HCT116 (cell line): Measurements from ENCODE around the gene TMIGD2. TPM values are rescaled to one million over a fixed set of nuclear protein-coding genes. Genes with fewer than 3 reads are reported as not detected.

Experiments used
- ATAC-seq: fragments of 200-7000 bp; cut with Tn5 transposase; 2 replicates; pipeline ENCODE4 v1.9.1; 2020; ENCODE audit warnings: mild to moderate bottlenecking, moderate library complexity
- BruUV-seq: library from RNA; stranded (reverse); fragments of 400-500 nt; replicated peaks from 2 replicates; lab custom pipeline; 2021; lab: Mats Ljungman, UMichigan
- CTCF ChIA-PET: fragments of 300-600 bp; sonication (Branson Sonifier 250); formaldehyde crosslinking; loops from one replicate; lab custom pipeline; 2021; ENCODE audit warnings: antibody characterized with exemption; lab: Charles Lee
- POLR2A ChIA-PET: fragments of 300-600, 350-600 bp; sonication (Branson Sonifier 250); formaldehyde crosslinking; loops from one replicate; lab custom pipeline; 2021; ENCODE audit warnings: antibody characterized with exemption; lab: Charles Lee
- RAD21 ChIA-PET, 2 experiments: fragments of 300-600 bp; sonication (Branson Sonifier 250); formaldehyde crosslinking; loops; one replicate each; lab custom pipeline; 2023; ENCODE audit warnings: low total read pairs in 2 of 2; ENCODE audit not compliant: uncharacterized antibody in 2 of 2, unreplicated experiment in 2 of 2, low non-redundant PET in 1 of 2; lab: Charles Lee
- DNase-seq: peaks from one replicate; pipeline ENCODE4 v3.0.0-alpha.2; 2010; ENCODE audit warnings: low read depth, low spot score
- H2AFZ ChIP-seq: fragments of 200-600 bp; shearing (Covaris generic), sonication (generic); 2 replicates; pipeline ENCODE4 v1.6.1; 2017; ENCODE audit warnings: low read depth, mixed run types, mixed read lengths, antibody characterized with exemption, low read length; ENCODE audit not compliant: poor library complexity, severe bottlenecking
- H3K27ac ChIP-seq: 2 replicates; pipeline ENCODE4 v1.5.1; 2012; ENCODE audit warnings: low read depth, low read length
- H3K27me3 ChIP-seq: fragments of 200-600 bp; sonication (generic); 2 replicates; pipeline ENCODE4 v1.6.1; 2016; ENCODE audit warnings: mixed run types, low read length, mixed read lengths; ENCODE audit not compliant: insufficient read depth
- H3K36me3 ChIP-seq, 2 experiments: fragments of 200-500 bp in 1 of 2; fragments of 200-600 bp in 1 of 2; sonication (Bioruptor generic) in 1 of 2; sonication (generic) in 1 of 2; 2 replicates each; pipeline versions ENCODE4 v1.5.1 to v1.6.1; 2014 to 2016; ENCODE audit warnings: low read length in 2 of 2, inconsistent platforms in 1 of 2, mixed read lengths in 1 of 2, mixed run types in 1 of 2; ENCODE audit not compliant: insufficient read depth in 2 of 2, control insufficient read depth in 1 of 2
- H3K4me1 ChIP-seq, 2 experiments: fragments of 200-600 bp in 1 of 2; sonication (generic) in 1 of 2; 2 replicates each; pipeline versions ENCODE4 v1.5.1 to v1.6.1; 2012 to 2017; ENCODE audit warnings: low read length in 2 of 2, inconsistent platforms in 1 of 2, mild to moderate bottlenecking in 1 of 2, mixed read lengths in 1 of 2, mixed run types in 1 of 2, moderate library complexity in 1 of 2; ENCODE audit not compliant: insufficient read depth in 2 of 2, control insufficient read depth in 1 of 2
- H3K4me2 ChIP-seq: fragments of 200-600 bp; sonication (generic); 2 replicates; pipeline ENCODE4 v1.6.1; 2017; ENCODE audit warnings: mixed run types, low read length, mixed read lengths
- H3K4me3 ChIP-seq, 2 experiments: fragments of 200-600 bp in 1 of 2; sonication (generic) in 1 of 2; replicated peaks in 1 of 2; 2 replicates each; pipeline ENCODE4 v1.5.1; 2011 to 2016; ENCODE audit warnings: low read length in 2 of 2, control low read depth in 1 of 2, low read depth in 1 of 2, mild to moderate bottlenecking in 1 of 2, mixed read lengths in 1 of 2, mixed run types in 1 of 2
- H3K79me2 ChIP-seq: fragments of 200-600 bp; sonication (generic); 2 replicates; pipeline ENCODE4 v1.6.1; 2017; ENCODE audit warnings: mild to moderate bottlenecking, mixed run types, low read length, moderate library complexity, mixed read lengths; ENCODE audit not compliant: insufficient read depth
- H3K9ac ChIP-seq: fragments of 200-600 bp; sonication (generic); 2 replicates; pipeline ENCODE4 v1.6.1; 2016; ENCODE audit warnings: low read length, mixed read lengths
- H3K9me2 ChIP-seq: fragments of 200-600 bp; sonication (generic), shearing (Covaris generic); 2 replicates; pipeline ENCODE4 v1.6.1; 2017; ENCODE audit warnings: mixed run types, mild to moderate bottlenecking, moderate library complexity; ENCODE audit not compliant: insufficient read depth
- H3K9me3 ChIP-seq, 2 experiments: fragments of 200-500 bp in 1 of 2; fragments of 200-600 bp in 1 of 2; sonication (Bioruptor generic) in 1 of 2; sonication (generic) in 1 of 2; 2 replicates each; pipeline ENCODE4 v1.6.1; 2014 to 2017; ENCODE audit warnings: low read length in 2 of 2, mixed read lengths in 2 of 2, inconsistent platforms in 1 of 2, low read depth in 1 of 2, mild to moderate bottlenecking in 1 of 2, mixed run types in 1 of 2, moderate library complexity in 1 of 2; ENCODE audit not compliant: control insufficient read depth in 1 of 2, insufficient read depth in 1 of 2
- H4K20me1 ChIP-seq: fragments of 200-600 bp; sonication (generic), shearing (Covaris generic); 2 replicates; pipeline ENCODE4 v1.6.1; 2017; ENCODE audit warnings: mixed run types, mild to moderate bottlenecking, moderate library complexity; ENCODE audit not compliant: insufficient read depth
- ATF3 ChIP-seq: IDR thresholded peaks from 2 replicates; pipeline ENCODE4 v1.6.1; 2012
- CEBPB ChIP-seq: IDR thresholded peaks from 2 replicates; pipeline ENCODE4 v1.6.1; 2012; ENCODE audit warnings: low read depth
- CTCF ChIP-seq, 3 experiments: fragments of 200-600 bp in 1 of 3; sonication (generic) in 1 of 3; IDR thresholded peaks in 2 of 3; conservative IDR thresholded peaks in 1 of 3; 2 replicates each; pipeline ENCODE4 v1.5.1; 2012 to 2017; ENCODE audit warnings: low read depth in 2 of 3, low read length in 2 of 3, antibody characterized with exemption in 1 of 3, borderline replicate concordance in 1 of 3, control low read depth in 1 of 3, mild to moderate bottlenecking in 1 of 3, mixed read lengths in 1 of 3, mixed run types in 1 of 3, moderate library complexity in 1 of 3; ENCODE audit not compliant: insufficient read depth in 1 of 3
- ELF1 ChIP-seq: IDR thresholded peaks from 2 replicates; pipeline ENCODE4 v1.6.1; 2012; ENCODE audit warnings: low read depth, borderline replicate concordance
- EZH2 ChIP-seq: fragments of 200-600 bp; sonication (generic); IDR thresholded peaks from 2 replicates; pipeline ENCODE4 v1.6.1; 2017; ENCODE audit warnings: antibody characterized with exemption, mixed run types
- EZH2phosphoT487 ChIP-seq: fragments of 200-600 bp; IDR thresholded peaks from 2 replicates; pipeline ENCODE4 v1.6.1; 2018; ENCODE audit warnings: antibody characterized with exemption, borderline replicate concordance
- FOSL1 ChIP-seq: IDR thresholded peaks from 2 replicates; pipeline ENCODE4 v1.6.1; 2012; ENCODE audit warnings: low read depth
- MAX ChIP-seq: IDR thresholded peaks from 2 replicates; pipeline ENCODE4 v1.6.1; 2012
- POLR2AphosphoS5 ChIP-seq: IDR thresholded peaks from 2 replicates; pipeline ENCODE4 v1.6.1; 2011; ENCODE audit warnings: mild to moderate bottlenecking, low read depth, low read length, moderate library complexity
- REST ChIP-seq: IDR thresholded peaks from 2 replicates; pipeline ENCODE4 v1.6.1; 2012; ENCODE audit warnings: low read depth
- SIN3A ChIP-seq: IDR thresholded peaks from 2 replicates; pipeline ENCODE4 v1.6.1; 2012; ENCODE audit warnings: low read depth
- SRF ChIP-seq: IDR thresholded peaks from 2 replicates; pipeline ENCODE4 v1.6.1; 2012; ENCODE audit warnings: low read depth
- TCF7L2 ChIP-seq: IDR thresholded peaks from 2 replicates; pipeline ENCODE4 v1.7.0; 2011; ENCODE audit warnings: borderline replicate concordance, inconsistent platforms; ENCODE audit not compliant: insufficient read depth, insufficient read length; ENCODE audit errors: extremely low read depth
- YY1 ChIP-seq: IDR thresholded peaks from 2 replicates; pipeline ENCODE4 v1.6.1; 2011; ENCODE audit warnings: low read length, low read depth, moderate library complexity, mild to moderate bottlenecking; ENCODE audit not compliant: insufficient replicate concordance; ENCODE audit errors: extremely low read depth
- ZBTB33 ChIP-seq: IDR thresholded peaks from 2 replicates; pipeline ENCODE4 v1.6.1; 2011; ENCODE audit warnings: mild to moderate bottlenecking, low read length, moderate library complexity; ENCODE audit not compliant: insufficient replicate concordance; ENCODE audit errors: extremely low read depth
- ZNF274 ChIP-seq: fragments of 200-500 bp; sonication (Bioruptor generic); IDR thresholded peaks from 2 replicates; pipeline ENCODE4 v1.6.1; 2014; ENCODE audit warnings: mild to moderate bottlenecking, low read depth, low read length, inconsistent platforms
- intact Hi-C: fragments of 100-400 bp; cut with micrococcal nuclease; formaldehyde crosslinking; loops from 2 replicates; pipeline ENCODE4 v1.10.0; 2022
- total RNA-seq: library from RNA; stranded (reverse); gene quantifications from one replicate; pipeline ENCODE4 v1.2.1, GENCODE V29; 2021; ENCODE audit not compliant: unreplicated experiment

TMIGD2 gene
- total RNA-seq, 1 experiment from 2014 or later, result not detected

GRCh38 chr19:4338441-4339355, 36.5 kb upstream of the TMIGD2 start, which contains the start of gene STAP2:
Gene STAP2, minus strand, starts transcription at chr19:4338827. Its CDS starts 74 bp downstream, at chr19:4338753.
- no TSS peak for BruUV-seq
- H2AFZ ChIP-seq, result no peak within 1 kb of the TSS

More at GRCh38 chr19:4338441-4339355, 36.5 kb upstream of the TMIGD2 start, which contains the start of gene STAP2:
- ChIA-PET RAD21 (no interaction called here), POLR2A (no interaction called here), CTCF (no interaction called here)
- Histone ChIP-seq H3K9ac (no peak within 1 kb of the TSS), H3K27me3 (no peaks in the 10 kb centered on the region), H3K9me2 (no peaks in the 10 kb centered on the region), H3K4me1 (peaks cover 3 to 11% of the 10 kb centered on the region in 2 experiments), H3K4me2 (no peak within 1 kb of the TSS), H3K4me3 (no peak within 1 kb of the TSS), H3K79me2 (no peaks in the 10 kb centered on the region), H3K36me3 (no peaks in the 10 kb centered on the region), H4K20me1 (no peaks in the 10 kb centered on the region), H3K27ac (no peak within 1 kb of the TSS), H3K9me3 (no peaks in the 10 kb centered on the region)
- intact Hi-C loops, result no loop called here
- TF ChIP-seq REST, result no peak
- TF ChIP-seq EZH2, result no peak
- no peak for TF ChIP-seq SIN3A
- no peak for TF ChIP-seq EZH2phosphoT487
- TF ChIP-seq ELF1, result no peak
- TF ChIP-seq TCF7L2, result no peak
- no peak for TF ChIP-seq FOSL1
- TF ChIP-seq SRF, result no peak
- no peak for TF ChIP-seq CTCF (IDR thresholded peaks at IDR 0.05 in 2 of 3, conservative IDR thresholded peaks at IDR 0.05 in 1 of 3; ENCODE audit: borderline replicate concordance in 1 of 3, insufficient read depth in 1 of 3, low read depth in 2 of 3, low read length in 2 of 3)
- no peak for TF ChIP-seq MAX
- no peak for TF ChIP-seq ATF3
- no peak for TF ChIP-seq CEBPB
- no peak for TF ChIP-seq POLR2AphosphoS5
- TF ChIP-seq YY1, result no peak
- no peak for TF ChIP-seq ZNF274
- TF ChIP-seq ZBTB33, result no peak
- ATAC-seq (no peak), DNase-seq (no peak)
